CD4-positive, alpha-beta T cell treated with Interleukin-15 for 4 hours (primary cell): ENCODE data around the gene OR5L2.
"Not testable (repeated sequence)": the region's sequence is repeated elsewhere in the genome, so short reads cannot be mapped to it uniquely, and the experiment has no call there.

Experiments used
- DNase-seq: peaks from one replicate; pipeline ENCODE4 v3.0.0-alpha.2; 2020; ENCODE audit warnings: low spot score

The OR5L2 gene

DNA sequence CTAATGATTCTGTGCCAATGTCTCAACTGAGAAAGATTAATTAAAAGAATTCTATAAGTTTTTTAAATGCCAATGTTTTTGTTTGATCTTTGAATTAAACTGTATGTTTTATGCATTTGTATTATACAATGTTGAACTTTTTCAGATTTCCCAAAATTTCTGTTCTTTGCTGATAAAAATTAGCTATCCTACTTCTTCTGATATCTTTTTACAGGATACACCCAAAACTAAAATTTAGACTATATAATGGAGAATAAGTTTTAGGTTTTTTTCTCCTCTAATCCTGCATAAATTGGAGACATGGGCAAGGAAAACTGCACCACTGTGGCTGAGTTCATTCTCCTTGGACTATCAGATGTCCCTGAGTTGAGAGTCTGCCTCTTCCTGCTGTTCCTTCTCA is at the start of gene OR5L2:
OR5L2 (plus strand) TSS at position 301 of the 400 bp plus-strand sequence; CDS start at position 301, 0 bp downstream.
- no peak for DNase-seq

DNA sequence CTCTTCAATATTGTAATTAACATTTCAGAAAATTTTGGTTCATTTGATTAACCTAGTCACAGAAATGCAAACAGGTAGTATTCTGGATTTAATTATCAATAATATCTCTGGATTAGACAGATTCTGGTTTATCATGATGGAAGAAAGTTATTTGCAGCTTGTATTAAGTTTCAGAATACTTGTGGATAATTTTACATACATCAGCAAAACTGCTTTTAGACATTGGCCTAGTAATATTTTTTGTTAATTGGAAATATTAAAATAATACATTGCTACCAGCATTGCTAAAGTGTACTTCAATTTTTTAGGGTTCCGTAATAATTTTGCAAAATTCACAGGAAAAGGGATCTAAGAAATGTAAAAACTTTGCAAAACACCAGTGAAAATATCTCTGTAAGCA is 35.4 kb upstream of the OR5L2 start:
- DNase-seq: no peak

DNA sequence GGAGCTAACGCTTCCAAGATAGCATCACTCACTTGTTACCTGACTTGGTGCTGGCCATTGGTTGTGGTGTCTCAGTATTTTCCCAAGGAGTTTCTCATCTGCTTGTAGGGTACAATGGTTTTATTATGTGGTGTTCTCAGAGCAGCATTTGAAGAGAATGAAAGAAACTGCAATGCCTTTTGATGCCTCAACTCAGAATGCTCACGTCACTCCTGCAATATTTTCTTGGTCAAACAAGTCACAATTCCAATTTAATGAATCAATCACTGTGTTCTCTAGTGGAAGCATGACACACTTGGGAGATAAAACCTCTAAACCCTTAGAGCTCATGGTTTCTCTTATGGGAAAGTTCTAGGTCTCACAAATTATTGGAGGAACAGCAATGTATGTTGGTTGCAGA is 33.7 kb upstream of the OR5L2 start:
- no peak for DNase-seq

DNA sequence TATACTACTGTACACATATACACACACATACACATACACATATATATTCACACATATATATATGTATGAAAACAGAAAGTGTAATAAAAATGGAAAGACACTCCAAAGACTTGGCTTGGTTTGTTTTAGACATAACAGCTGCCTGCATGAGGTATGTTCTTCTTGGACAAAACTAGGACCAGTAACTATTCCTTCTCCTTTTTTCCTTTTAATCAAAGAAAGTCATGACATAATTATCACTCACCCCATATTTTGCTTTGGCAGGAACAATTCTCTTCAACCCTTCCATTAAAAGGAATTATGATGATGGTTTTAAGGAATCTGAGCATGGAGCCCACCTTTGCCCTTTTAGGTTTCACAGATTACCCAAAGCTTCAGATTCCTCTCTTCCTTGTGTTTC is 31.8 kb upstream of the OR5L2 start, which contains the start of gene OR5D14:
OR5D14 (plus strand) TSS at position 301 of the 400 bp plus-strand sequence; CDS start at position 301, 0 bp downstream.
- no peak for DNase-seq

DNA sequence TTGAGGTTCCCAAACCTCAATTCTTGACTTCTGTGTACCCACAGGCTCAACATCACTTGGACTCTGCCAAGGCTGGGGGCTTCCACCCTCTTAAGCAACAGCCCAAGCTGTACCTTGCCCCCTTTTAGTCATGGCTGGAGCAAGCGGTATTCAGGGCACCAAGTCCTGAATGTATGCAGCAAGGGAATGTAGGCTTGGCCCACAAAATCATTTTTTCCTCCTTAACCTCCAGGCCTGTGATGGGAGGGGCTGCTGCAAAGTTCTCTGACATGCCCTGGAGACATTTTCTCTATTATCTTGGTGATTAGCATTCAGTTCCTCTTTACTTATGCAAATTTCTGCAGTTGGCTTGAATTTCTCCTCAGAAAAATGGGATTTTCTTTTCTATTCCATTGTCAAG is 20.8 kb upstream of the OR5L2 start:
- no peak for DNase-seq

DNA sequence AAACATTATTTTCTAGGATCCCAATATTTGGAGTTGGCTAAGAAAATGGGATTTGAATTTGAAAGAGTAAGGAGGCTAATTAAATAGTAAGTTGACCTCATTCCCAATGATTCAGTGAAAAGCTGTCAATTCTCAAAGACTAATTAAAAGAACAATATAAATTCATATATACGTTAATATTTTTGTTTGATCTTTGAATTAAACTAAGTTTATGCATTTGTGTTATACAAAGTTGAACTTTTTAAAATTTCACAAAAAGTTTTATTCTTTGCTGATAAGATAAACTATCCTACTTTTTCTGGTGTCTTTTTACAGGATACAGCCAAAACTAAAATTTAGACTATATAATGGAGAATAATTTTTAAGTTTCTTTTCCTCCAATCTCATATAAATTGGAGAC is 16.0 kb upstream of the OR5L2 start, which contains the start of gene OR5L1:
OR5L1 (plus strand) TSS at position 301 of the 400 bp plus-strand sequence. CDS start 100 bp downstream, outside the sequence.
- DNase-seq: no peak

DNA sequence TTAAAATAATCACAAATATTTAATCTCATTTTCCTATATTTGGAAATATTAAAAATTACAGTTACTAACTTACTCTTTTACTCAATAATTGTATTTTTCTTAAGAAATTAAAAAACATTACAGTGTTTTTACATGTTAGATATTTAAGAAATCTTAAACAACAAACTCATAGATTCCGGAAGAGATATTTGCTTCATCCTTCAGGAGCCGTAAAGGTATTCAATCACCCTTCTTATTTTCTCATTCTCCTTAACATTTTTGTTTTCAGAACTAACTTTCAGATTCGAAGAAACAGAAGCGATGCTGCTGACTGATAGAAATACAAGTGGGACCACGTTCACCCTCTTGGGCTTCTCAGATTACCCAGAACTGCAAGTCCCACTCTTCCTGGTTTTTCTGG is 7.7 kb upstream of the OR5L2 start, which contains the start of gene OR5D18:
OR5D18 (plus strand) TSS at position 301 of the 400 bp plus-strand sequence; CDS start at position 301, 0 bp downstream.
- no peak for DNase-seq

DNA sequence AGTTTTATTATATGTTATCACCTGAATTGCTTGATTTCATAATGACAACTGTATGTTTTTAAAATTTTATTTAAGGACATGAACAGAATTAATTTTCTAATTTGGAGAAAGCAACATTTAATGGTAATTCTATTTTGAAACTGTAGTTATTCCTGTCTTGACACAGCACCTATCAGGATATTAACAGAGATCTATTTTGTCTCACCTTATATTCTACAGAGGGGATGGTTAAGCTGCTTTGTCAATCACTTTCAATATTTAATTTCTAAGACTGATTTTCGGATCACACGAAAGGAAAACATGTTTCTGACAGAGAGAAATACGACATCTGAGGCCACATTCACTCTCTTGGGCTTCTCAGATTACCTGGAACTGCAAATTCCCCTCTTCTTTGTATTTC is 11.4 kb downstream of the OR5L2 start, which contains the start of gene OR5D16:
OR5D16 (plus strand) TSS at position 301 of the 400 bp plus-strand sequence; CDS start at position 301, 0 bp downstream.
- DNase-seq: no peak

DNA sequence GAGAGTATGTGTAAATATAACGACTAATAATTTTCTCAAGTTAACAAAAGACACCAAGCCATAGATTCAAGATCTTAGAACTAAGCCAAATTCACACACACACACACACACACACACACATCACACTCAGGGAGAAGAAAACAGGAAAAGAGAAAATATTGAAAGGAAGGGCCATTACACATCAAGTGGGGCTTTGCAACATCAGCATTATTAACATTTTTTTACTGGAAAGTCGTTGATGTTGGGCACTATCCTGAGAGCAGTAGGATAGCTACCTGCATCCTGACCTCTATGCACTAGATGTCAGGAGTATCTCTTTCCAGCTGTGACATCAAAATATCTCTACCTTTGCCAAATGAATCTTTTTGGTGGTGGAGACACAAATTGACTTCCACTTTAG is 20.4 kb downstream of the OR5L2 start:
- no peak for DNase-seq

DNA sequence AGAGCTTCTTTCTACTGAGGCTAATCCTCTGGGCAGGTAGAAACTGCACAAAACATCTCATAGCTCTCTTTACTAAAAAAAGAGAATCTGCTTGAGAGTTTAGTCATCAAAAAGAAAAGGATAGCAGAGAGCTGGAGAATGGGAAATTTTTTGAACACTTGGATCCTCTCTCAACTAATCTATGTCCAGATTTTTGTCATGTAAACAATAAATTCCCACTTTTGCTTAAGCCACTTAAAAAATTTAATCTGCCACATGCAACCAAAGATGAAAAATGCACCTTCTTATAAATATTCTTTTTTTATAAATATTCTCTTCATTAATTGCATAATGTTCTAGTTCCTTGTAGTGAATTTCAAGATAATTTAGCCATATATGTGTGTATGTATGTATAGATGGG is 22.0 kb downstream of the OR5L2 start:
- DNase-seq: no peak

DNA sequence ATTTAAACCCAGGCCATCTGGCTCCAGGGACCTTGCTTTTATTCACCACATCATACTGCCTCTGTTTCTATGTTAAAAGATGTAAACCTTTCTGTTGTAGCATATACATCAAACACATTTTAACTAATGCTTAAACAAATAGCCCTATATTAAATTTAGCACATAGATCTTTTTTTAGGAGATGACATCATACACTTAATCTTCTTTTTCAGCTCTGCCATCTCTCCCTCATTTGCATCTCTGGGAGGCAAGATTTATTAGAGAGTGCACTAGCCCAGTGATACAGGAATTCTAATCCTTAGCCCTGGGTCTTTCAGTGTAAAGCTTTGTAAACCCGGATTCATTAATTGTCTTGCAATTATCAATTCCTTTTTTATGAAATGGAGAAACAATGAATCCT is 25.1 kb downstream of the OR5L2 start:
- DNase-seq: no peak

DNA sequence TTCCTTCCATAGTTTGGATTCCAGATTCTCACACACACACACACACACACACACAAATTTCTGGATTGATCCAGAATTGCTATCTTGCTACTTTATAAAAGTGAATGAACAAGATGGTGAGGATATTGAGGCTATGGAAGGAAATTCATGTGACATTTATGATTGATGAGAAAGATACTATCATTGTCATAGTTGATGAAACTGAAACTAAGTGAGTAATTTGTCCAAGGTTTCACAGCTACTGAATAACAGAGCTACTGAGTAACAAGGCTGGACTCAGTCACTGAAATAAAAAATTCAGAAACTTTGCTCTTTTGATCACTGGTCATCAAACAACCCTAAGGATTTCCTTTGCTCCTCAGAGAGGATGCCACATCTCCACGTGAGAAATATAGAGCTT is 27.7 kb downstream of the OR5L2 start:
- DNase-seq: no peak

DNA sequence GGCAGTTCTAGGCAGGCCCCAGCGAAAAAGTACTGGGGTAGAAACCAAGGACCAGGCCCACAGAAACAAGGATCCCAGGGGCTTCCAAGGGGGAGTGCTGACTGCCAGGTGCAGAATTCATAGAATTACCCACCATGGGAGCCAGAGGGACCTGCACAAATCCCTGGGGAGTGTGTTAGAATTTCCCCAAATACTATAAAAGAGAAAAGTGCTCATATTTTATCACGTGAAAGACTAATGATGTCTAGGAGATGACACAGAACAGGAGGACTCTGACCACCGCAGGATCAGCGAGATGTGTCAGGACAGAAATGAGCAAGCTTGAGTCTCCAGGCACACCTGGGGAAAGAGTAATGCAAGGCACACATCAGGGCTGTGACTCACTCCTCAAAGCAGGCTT is 40.3 kb downstream of the OR5L2 start:
- not testable (repeated sequence) for DNase-seq

DNA sequence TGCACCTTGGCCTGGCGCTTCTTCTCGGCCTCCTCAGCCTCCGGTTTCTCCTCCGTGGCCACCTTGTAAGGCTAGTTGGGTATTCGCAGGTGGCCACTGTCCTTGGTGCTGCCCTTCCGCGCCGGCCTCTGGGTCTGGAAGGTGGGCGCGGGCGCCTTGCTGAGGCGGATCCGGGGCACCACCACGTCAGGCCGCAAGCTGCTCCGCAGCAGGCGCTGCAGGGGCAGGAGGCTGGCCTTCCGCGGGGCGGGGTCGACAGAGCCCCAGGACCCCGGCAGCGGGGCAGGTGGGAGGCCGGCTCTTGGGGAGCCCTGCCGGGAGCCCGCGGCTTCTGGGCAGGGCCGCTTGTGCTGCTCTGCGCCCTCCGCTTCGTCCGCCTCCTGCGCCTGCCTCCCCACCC is 45.7 kb downstream of the OR5L2 start:
- not testable (repeated sequence) for DNase-seq

DNA sequence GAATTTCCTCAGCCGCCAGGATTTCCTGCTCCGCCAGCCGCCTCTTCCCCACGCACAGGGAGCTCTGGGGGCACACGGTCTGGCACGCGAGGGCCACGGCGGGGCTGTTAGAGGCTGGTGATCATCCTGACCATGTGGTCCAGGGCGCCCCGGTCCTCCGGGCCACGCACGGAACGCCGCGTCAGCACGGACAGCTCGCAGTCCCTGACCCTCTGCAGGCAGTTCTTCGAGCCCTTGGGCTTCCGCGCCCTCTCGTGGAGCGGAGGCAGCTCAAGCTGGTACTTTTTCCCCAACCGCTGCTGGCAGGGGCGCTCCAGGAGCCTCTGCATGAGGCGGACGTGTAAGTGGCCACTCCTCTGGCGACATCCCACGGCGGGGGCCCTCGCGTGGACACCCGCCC is 46.1 kb downstream of the OR5L2 start:
- not testable (repeated sequence) for DNase-seq
